NOMO-1 treated with dmso at 0.1 percent for 144 hours (cell line): ENCODE results near the gene CLEC11A.

Source experiments
- DNase-seq: peaks from one replicate; lab custom pipeline; 2025; ENCODE audit not compliant: unreplicated experiment; lab: John Stamatoyannopoulos, UW

The CLEC11A gene

DNA sequence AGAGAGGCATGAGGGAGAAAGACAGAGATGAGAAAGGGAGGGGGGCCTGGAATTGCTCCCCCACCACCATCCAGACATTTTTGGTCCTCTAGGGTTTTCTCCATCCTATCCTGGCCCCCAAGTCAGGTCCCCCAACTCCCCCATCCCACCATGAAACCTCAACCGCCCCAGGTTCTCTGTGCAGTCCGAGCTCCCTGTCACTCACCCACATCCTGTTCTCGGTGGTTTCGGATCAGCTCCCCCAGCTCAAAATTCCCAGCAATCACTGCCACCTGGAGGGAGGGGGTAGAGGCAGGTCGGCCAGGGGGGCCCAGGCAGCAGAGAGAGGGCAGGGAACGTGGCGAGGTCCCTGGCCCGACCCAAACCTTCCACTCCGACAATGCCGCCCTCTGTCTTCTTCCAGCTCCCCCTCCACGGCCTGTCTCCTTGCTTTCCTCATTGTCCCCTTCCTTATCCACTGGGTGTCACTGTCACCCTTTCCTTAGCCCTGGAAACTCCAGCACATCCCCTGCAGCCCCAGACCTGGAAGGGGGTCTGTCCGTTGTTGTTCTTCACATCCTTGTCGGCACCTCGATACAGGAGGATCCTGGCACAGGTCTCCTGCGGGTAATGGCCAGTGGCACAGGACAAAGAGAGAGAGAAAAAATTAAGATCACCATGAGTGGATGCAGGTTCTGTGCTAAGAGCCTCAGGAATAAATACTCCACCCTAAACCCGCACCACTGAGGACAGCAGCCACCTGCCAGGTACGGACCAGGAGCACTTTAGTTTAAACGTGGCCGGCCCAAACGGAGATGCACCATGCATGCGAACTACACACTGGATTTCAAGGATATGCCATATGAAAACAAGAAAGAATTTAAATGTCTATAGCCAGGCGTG is 19.0 kb upstream of the CLEC11A start:
- no peak for DNase-seq

DNA sequence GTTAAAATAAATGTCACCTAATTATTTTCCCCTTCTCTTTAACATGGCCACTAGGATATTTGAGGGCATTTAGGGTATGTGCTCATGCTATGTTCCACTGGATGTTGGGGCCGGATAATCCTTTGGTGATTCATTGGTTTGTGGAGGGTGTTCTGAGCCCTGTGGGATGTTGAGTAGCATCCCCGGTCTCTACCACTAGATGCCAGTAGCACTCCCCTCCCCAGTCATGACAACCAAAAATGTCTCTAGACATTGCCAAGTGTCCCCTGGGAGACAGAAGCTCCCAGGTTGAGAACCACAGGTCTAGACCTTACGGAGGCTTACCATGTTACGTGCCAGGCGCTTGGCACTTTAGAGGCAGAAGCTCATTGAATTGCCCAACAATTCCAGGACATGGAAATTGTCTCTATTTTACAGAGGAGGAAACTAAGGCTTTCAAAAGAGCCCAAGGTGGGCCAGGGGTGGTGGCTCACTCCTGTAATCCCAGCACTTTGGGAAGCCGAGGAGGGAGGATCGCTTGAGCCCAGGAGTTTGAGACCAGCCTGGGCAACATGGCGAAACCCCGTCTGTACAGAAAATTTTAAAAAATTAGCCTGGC is 17.6 kb upstream of the CLEC11A start:
- DNase-seq, result peak; percentile 64

DNA sequence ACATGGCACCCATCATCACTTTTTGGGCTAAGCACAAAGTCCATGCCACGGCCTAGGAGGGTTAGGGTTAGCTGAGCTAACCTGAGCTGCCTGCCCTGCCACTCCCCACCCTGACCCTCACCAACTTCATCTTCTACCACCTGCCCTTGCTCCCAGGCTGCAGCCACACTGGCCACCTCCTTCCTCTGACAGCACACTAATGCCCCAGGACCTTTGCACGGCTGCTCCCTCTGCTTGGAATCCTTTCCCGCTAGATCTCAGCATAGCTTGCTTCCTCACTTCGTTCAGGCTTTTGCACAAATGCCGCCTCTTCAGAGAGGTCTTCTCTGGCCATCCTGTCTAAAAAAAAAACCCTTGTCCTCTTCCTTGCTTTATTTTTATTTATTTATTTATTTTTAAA is 16.8 kb upstream of the CLEC11A start:
- no peak for DNase-seq

DNA sequence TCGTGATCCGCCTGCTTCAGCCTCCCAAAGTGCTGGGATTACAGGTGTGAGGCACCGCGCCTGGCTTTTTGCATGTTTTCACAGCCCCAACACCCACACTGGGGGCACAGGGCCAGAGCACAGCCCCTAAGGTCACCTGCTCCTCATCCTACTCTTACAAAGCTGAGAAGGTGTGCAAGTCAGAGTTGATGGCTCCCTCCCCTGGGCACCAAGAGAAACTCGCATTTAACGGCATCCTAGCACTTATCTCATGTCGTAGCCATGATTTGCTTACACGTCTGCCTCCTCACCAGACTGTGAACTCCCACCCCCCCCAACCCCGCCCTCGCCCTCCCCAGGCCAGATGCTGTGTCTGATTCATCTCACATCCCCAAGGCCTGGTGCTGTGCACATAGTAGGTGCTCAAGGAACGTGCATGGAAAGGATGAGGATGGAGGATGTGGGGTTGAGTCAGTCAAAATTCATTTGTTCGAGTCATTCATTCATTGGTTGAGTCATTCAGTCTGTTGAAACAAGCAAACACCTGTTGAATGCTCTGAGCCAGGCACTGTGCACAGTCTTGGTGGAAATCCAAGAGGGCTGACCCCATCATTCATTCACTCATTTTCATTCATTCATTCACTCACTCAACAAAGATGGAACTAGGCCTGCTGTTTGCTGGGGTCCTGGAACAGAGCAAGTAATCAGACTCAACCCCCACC is 14.8 kb upstream of the CLEC11A start:
- DNase-seq, result no peak

DNA sequence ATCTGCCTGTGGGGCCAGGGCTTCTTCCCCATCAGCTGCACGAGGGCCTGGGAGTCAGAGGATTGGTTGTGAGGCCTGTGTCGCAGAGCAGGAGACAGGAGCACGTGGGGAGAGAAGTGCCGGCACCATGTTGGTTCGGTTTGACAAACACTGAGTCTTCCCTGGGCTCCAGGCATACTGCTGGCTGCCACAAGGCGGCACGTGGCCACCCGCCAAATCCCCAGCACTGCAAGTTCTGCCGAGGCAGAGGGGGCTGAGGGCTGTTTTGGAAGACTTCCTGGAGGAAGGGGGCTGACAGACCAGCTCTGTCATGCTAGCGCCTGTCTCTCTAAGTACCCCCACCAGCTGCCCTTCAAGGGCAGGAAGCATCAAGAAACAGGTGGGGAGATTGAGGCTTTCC is 13.1 kb upstream of the CLEC11A start:
- DNase-seq, result no peak

DNA sequence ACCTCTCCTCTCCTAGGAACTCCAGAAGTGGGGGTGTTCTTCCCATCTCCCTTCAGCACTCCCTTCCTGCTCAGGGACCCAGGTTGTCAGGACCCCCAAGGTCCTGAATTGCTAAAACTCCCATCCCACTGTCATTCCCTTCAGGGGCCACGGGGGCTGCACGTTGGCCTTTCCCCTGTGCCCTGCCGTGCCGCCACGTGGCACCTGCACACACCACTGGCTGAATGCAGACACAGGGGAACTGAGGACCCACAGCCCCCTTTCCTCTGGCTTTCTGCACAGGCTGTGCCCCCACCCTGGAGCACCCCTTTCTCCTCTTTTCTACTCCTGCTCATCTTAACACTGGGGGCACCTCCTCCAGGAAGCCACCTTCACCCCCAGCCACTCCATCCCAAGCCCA is 12.6 kb upstream of the CLEC11A start:
- no peak for DNase-seq

DNA sequence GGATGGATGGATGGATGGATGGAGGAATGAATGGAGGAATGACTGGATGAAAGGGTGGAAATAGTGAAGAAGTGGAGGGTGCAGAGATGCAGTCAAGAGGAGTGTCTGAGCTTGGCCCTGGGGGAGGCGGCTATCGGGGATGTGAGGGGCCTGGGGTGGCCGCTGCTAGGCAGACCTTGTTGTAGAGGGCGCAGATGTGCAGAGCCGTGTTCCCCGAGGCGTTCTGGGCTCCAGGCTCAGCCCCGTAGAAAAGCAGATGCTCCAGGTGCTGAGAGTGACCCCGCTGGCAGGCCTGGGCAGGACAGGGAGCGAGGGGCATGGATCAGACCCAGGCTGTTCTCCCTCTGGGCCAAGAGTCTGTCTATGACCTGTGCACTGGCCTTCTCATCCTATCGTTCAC is 12.0 kb upstream of the CLEC11A start:
- DNase-seq, result no peak

DNA sequence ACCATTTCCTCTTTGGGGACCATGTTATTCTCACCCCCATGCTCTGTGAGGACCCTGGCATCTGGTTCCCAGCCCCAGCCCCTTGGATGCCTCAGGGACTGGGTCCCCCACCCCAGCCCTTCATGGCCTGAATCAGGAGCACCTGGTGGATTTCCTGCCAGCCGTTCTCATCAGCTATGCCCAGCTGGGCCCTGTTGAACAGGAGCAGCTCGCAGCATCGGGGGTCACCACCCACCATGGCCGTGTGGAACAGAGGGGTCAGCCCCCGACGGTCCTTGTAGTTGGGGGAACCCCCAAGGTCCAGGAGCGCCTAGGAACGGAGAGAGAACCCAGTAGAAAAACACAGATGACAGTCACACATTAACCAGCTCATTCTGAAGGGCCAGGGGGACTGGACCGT is 11.4 kb upstream of the CLEC11A start:
- DNase-seq, result no peak

DNA sequence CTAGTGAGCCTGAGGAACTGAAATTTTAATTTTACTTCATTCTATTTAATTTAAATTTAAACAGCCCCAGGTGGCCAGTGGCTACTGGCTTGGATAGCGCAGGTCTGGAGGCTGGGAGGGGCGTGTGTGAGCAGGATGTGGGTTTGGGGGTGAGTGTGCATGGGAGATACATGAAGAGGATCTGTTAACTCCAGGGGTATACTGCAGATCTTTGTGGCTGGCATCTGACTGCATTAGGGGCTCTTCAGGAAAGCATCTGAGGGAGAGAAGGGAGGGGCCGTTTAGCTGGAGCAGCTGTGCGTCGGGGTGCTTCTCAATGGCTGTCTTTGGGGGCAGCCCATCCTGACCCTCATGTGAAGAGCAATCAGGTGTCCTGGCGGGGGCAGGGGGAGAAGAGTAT is 10.3 kb upstream of the CLEC11A start:
- no peak for DNase-seq

DNA sequence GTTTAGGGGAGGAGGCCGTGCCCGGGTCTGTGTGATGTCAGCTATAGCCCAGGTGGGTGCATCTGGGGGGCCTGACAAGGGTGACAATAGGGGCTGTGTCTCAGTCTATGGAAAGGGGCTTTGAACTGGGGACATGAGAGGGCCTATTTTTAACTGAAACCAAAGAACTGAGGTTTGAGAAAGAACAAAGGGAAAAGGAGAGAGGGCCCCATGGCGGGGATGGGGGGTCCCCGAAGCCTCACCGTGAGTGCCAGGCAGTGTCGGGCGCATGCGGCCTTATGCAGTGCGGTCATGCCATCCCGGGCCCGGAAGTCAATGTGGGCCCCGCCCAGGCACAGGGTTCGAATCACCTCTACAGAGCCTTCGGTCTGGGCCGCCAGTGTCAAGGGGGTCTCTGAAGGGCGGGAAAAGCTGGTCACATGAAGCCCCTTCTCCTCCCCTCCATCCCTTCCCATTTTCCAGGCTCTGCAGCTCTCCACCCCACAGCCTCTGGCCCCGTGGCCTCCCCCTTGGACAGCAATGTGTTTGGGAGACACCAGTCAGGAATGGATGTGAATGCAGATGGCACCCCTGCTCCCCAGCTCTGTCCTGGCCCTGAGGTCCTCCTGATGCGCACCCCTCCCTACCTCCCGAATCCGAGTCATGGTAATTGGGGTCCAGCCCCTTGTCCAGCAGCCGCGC is 9.5 kb upstream of the CLEC11A start:
- no peak for DNase-seq

DNA sequence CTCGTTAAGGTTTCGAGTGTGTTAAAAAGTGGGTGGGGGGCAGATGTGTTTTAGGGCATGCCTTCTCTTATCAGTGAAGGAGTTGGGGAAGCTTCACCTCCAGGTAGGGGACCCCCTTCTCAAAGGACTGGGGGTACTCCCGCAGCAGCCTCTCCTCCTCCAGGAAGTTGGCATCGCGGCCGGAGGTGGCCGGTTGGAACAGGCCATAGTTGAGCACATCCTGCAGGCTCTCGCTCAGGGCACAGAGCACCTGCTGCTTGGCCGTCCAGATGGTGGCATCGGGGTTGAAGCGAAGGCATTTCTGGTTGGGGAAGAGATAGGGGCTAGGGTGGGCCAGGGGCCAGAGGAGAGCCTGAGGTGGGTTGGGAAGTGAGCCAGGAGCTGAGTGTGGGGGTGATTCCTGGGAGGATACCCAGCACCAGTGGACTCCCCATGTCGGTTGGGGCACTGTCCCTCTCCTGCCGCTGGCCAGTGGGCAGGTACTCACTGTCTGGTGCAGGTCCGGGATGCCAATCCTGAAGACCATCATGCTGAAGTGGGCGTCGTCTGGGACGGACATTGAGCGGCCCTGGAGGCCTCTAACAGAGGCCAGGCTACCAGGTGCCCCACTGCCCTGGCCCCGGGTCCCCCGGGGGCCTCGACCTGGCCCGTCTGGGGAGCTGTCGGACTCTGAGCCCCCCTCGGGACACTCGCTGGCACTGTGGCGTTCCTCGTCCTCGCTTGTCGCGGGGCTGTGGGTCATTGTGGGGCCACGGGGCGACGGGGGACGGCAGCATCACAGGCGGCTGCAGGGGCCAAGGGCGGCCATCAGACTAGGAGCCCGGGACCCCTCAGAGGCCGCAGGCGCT is 6.8 kb upstream of the CLEC11A start:
- DNase-seq, result no peak

DNA sequence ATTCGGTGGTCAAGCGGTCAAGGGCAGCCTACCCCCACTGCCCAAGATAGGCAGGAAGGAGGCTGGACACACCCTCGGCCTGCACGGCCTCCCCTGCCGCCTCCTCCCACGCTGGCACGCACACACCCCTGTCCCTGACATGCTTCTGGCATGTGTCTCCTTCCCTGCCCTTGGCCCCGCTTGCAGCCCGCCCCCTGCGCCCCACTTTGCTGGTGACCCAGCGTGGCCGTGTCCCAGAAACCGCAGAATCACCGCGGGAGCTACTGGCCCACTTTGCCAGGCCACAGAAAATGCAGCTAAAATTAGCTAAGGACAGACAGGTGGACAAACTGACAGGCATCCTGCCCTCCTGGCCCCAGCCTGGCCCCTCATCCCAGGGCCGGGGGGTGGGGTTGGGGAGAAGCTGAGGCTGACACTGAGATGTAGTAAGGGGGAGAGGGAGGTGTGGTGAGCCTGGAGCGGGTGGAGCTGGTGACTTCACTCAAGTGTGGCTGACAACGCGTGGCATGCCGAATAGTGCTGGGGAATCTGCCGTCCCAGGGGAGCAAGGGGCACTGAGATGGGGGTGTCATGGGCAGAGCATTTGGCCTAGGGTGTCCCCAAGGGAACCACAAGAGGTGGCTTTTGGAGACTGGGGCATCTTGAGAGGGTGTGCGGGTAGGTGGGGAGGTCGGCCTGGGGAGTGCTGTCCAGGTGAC is 6.0 kb upstream of the CLEC11A start:
- no peak for DNase-seq

DNA sequence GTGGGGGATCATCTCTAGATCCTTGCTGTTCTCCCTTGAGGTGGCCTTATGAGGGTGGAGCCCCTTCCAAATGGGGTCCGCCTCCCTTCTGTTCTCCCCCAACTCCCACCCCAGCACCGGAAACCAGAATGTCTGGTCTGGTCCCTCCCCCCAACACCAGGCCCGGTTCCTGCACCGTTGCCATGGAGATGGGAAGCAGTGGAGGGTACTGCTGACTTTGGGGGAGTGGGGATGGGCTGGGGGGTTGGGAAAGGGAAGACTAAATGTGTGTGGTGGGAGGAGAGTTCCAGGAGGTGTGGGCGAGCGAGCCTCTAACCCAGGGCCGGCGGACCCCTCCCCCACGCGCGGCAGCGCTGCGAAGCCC is 5.3 kb upstream of the CLEC11A start:
- no peak for DNase-seq

DNA sequence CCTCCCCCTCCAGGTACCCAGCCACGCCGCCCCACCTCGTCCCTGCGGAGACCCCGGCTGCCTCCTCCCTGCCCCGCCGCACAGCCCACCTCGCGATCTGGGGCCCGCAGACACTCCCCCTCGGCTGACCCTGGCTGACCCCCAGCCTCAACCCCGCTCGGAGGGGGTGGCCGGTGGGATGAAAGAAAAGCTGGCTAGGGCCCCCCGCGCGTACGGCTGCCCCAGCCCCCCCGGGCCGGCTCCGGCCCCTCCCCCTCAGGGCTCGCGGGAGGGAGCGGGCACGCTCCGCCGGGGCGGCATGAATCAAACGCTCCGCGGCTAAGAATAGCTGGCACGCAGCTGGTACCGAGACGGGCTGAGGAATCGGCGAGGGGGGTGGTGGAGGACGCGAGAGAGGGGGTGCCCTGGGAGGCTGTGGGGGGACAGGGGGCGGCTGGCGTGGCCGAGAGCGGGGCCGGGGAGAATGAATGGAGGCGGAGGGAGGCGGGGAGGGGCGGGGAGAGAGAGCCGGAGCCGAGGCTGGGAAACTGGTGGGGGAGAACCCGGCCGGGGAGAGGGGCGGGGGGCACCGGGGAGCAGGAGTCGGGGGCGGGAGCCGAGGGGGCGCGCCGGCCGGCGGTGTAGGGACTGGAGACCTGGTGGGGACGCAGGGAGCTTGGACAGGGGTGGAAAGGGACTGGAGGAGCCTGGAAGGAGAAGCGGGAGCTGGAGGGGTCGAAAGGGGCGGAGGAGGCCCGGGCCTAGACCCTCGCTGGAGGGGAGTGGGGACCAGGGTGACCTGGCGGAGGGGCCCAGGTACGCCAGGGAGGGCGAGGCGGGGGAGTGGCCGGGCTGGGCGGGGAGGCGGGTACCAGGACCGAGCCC is 4.7 kb upstream of the CLEC11A start:
- no peak for DNase-seq

DNA sequence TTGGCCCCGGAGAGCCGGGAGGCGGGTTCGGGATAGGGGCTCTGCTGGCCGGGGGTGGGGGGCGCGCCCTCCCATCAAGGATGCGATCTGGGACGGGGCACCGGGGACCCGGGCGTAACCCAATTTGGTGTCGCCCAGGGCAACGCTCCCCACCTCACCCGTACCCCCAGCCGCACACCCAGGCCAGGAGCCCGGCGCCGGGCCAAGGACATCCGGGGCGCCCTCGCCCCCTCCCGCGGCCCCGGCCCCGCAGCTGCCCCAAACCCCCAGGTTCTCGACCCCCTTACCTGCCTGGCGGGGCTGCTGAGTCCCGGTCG is 4.1 kb upstream of the CLEC11A start:
- no peak for DNase-seq

DNA sequence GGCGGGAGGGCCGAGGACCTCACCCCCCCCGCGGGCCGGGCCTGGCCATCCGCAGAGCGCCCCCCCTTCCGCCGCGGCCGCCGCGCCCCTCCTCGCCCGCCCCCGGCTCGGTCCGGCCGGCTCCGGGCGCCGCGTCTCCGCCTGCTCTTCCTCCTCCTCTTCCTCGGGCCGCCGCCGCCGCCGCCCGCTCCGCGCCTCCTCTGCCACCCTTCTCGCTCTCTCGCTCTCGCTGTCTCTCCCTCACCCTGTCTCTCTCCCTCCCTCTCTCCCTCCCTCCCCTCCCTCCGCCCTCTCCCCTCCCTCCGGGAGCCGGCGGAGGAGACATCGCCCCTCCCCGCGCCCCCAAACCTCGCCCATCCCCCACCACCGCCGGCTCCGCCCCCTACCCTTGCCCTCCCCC is 3.6 kb upstream of the CLEC11A start, which contains the start of gene SHANK1:
TSS of gene SHANK1 (minus strand) at position 237 of the 400 bp plus-strand sequence. CDS start 2,883 bp downstream, outside the sequence.
- no peak for DNase-seq

DNA sequence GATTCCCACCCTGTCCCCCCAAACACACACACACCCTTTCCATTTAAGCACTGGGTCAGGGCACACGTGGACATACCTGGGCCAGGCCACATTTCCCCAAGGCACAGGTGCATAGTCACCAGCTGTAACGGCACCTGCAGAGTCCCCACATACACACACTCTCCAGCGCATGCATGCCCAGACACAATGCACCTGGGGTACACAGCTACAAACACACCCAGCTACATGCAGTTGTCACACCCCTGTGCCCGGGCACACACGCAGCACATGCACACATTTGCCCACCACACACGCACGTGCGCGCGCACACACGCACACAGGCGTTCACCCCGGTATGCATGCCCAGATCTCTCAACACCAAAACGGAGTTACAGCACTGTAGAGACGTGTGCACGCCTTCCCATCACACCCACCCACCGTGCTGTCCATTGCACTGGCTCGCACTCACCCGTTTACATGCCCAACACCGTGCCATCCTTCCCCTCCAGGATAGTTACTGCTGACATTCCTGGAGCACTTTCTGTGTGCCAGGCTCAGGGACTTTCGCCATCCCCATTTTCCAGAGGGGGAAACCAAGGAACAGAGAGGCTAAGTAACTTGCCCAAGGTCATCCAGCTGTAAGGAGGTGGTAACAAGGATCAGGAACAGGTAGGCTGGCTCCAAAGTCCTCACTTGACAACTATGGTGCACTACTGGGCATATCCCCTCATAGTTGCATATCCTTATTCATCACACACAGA is 2.8 kb upstream of the CLEC11A start:
- DNase-seq, result no peak

DNA sequence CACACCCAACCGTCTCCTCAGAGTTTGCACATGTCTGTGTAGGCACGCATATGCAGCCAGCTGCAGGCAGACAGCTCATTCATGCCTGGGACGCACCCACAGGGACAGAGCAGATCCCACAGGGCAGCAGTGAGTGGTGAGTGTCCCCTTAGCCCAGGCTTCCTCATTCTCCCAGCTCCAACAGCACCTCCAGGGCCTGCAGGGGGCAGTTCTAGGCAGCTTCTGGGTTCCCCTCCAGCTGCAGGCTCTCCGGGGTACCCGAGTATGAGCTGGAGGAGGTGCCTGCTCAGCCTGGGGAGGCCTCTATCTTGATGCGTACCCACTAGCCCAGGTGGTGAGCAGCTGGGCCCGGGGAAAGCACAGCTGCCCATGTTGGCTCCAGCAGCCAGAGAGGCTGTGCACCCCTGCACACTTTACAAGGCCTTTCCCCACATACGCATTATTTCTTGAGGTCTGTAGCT is 2.2 kb upstream of the CLEC11A start:
- DNase-seq, result peak; percentile 59
